ENCODE results near the gene EPAS1. TPM values are rescaled to one million over a fixed set of nuclear protein-coding genes. Genes with fewer than 3 reads are reported as not detected.

Gene EPAS1
- total and polyA plus RNA-seq, 3 donors from 2014 or later = 93.9 to 158 (median 142) TPM

- no peaks in the 10 kb centered on the region for H3K36me3 ChIP-seq (ENCODE audit: low read depth, missing control alignments)
- H3K9me3 ChIP-seq = no peaks in the 10 kb centered on the region
- intact Hi-C loops (cut with DNase I; ENCODE audit: low total_unique reads) = no loop called here
- WGBS, 2 donors = 95 to 96% methylated on average over 4 of the region's 4 CpGs
- H3K4me1 ChIP-seq = no peaks in the 10 kb centered on the region
- no peak overlapping the region for H3K4me3 ChIP-seq
- DNase-seq = no peak
- H3K27ac ChIP-seq = no peak overlapping the region
- TF ChIP-seq POLR2A (IDR thresholded peaks at IDR 0.05) = no peak
- TF ChIP-seq CTCF (IDR thresholded peaks at IDR 0.05) = no peak
- H3K27me3 ChIP-seq = no peaks in the 10 kb centered on the region
Observed at GRCh38 chr2:46274586-46274985, 22.6 kb upstream of the EPAS1 start.

GRCh38 chr2:46275995-46276394 is 21.2 kb upstream of the EPAS1 start:
- H3K9me3 ChIP-seq = no peaks in the 10 kb centered on the region
- peak; percentile 38 for DNase-seq
- no peaks in the 10 kb centered on the region for H3K27me3 ChIP-seq
- no peak overlapping the region for H3K4me3 ChIP-seq
- no peaks in the 10 kb centered on the region for H3K4me1 ChIP-seq
- TF ChIP-seq POLR2A (IDR thresholded peaks at IDR 0.05) = no peak
- no peak for TF ChIP-seq CTCF (IDR thresholded peaks at IDR 0.05)
- intact Hi-C loops (cut with DNase I; ENCODE audit: low total_unique reads) = no loop called here
- 42 to 46% methylated on average over 5 to 20 of the region's 20 CpGs for WGBS, 2 donors
- H3K27ac ChIP-seq = no peak overlapping the region
- no peaks in the 10 kb centered on the region for H3K36me3 ChIP-seq (ENCODE audit: low read depth, missing control alignments)

GRCh38 chr2:46276642-46277041 is 20.6 kb upstream of the EPAS1 start:
- no peak overlapping the region for H3K27ac ChIP-seq
- 46 to 63% methylated on average over 2 of the region's 2 CpGs for WGBS, 2 donors
- DNase-seq = no peak
- no peaks in the 10 kb centered on the region for H3K4me1 ChIP-seq
- TF ChIP-seq POLR2A (IDR thresholded peaks at IDR 0.05) (no peak), CTCF (IDR thresholded peaks at IDR 0.05) (no peak)
- intact Hi-C loops (cut with DNase I; ENCODE audit: low total_unique reads) = no loop called here
- H3K4me3 ChIP-seq = no peak overlapping the region
- no peaks in the 10 kb centered on the region for H3K9me3 ChIP-seq
- H3K36me3 ChIP-seq (ENCODE audit: low read depth, missing control alignments) = no peaks in the 10 kb centered on the region
- no peaks in the 10 kb centered on the region for H3K27me3 ChIP-seq

GRCh38 chr2:46277431-46278190 is 19.6 kb upstream of the EPAS1 start:
- WGBS, 2 donors = 70 to 89% methylated on average over 6 to 7 of the region's 7 CpGs
- intact Hi-C loops (cut with DNase I; ENCODE audit: low total_unique reads) = no loop called here
- no peak for TF ChIP-seq POLR2A (IDR thresholded peaks at IDR 0.05)
- no peak for TF ChIP-seq CTCF (IDR thresholded peaks at IDR 0.05)
- Histone ChIP-seq H3K4me1 (no peaks in the 10 kb centered on the region), H3K36me3 (ENCODE audit: low read depth, missing control alignments) (no peaks in the 10 kb centered on the region), H3K4me3 (no peak overlapping the region), H3K27ac (no peak overlapping the region), H3K27me3 (no peaks in the 10 kb centered on the region), H3K9me3 (no peaks in the 10 kb centered on the region)
- no peak for DNase-seq

- Histone ChIP-seq H3K9me3 (no peaks in the 10 kb centered on the region), H3K4me1 (no peaks in the 10 kb centered on the region), H3K27me3 (no peaks in the 10 kb centered on the region), H3K36me3 (ENCODE audit: low read depth, missing control alignments) (no peaks in the 10 kb centered on the region), H3K27ac (no peak overlapping the region), H3K4me3 (no peak overlapping the region)
- no peak for TF ChIP-seq POLR2A (IDR thresholded peaks at IDR 0.05)
- TF ChIP-seq CTCF (IDR thresholded peaks at IDR 0.05) = no peak
- WGBS, 2 donors = 64 to 71% methylated on average over 3 of the region's 3 CpGs
- intact Hi-C loops (cut with DNase I; ENCODE audit: low total_unique reads) = no loop called here
- DNase-seq = no peak
Observed at GRCh38 chr2:46278952-46279351, 18.3 kb upstream of the EPAS1 start.

Measured in testis (tissue), 3 donors.